ENCODE measurements around the gene DNER. TPM values are rescaled to one million over a fixed set of nuclear protein-coding genes. Genes with fewer than 3 reads are reported as not detected.

The DNER gene
- total RNA-seq, 4 donors from 2014 or later, result 8.9 to 29.4 (median 19.5) TPM

- Histone ChIP-seq H3K36me3 (no peaks in the 10 kb centered on the region), H3K9me3 (no peaks in the 10 kb centered on the region), H3K4me1 (no peaks in the 10 kb centered on the region), H3K4me3 (no peak overlapping the region), H3K27ac (no peak overlapping the region), H3K27me3 (peaks cover 9% of the 10 kb centered on the region)
- DNase-seq (ENCODE audit: low spot score in 2 of 2), result no peak
- TF ChIP-seq POLR2AphosphoS5 (IDR thresholded peaks at IDR 0.05) (no peak), EP300 (IDR thresholded peaks at IDR 0.05) (no peak), POLR2A (IDR thresholded peaks at IDR 0.05) (no peak)
- 69% methylated on average over 6 of the region's 6 CpGs for WGBS
These were observed 39.4 kb downstream of the DNER start for GRCh38 chr2:229674830-229675530.

- no peak for TF ChIP-seq POLR2AphosphoS5 (IDR thresholded peaks at IDR 0.05)
- no peak for TF ChIP-seq CTCF (IDR thresholded peaks at IDR 0.05)
- no peak for TF ChIP-seq EP300 (IDR thresholded peaks at IDR 0.05)
- TF ChIP-seq POLR2A (IDR thresholded peaks at IDR 0.05), result no peak
- H3K4me1 ChIP-seq, result no peaks in the 10 kb centered on the region
- H3K9me3 ChIP-seq, result no peaks in the 10 kb centered on the region
- H3K36me3 ChIP-seq, result no peaks in the 10 kb centered on the region
- no peak for DNase-seq (ENCODE audit: low spot score in 2 of 2)
- H3K27me3 ChIP-seq, result peaks cover 5% of the 10 kb centered on the region
- H3K27ac ChIP-seq, result no peak overlapping the region
- 62% methylated on average over 5 of the region's 5 CpGs for WGBS
- H3K4me3 ChIP-seq, result no peak overlapping the region
These were observed 40.7 kb downstream of the DNER start for GRCh38 chr2:229673676-229674075.

- H3K9me3 ChIP-seq, result no peaks in the 10 kb centered on the region
- no peak overlapping the region for H3K4me3 ChIP-seq
- H3K36me3 ChIP-seq, result no peaks in the 10 kb centered on the region
- H3K4me1 ChIP-seq, result no peaks in the 10 kb centered on the region
- no peak for TF ChIP-seq EP300 (IDR thresholded peaks at IDR 0.05)
- TF ChIP-seq POLR2A (IDR thresholded peaks at IDR 0.05), result no peak
- TF ChIP-seq CTCF (IDR thresholded peaks at IDR 0.05), result no peak
- TF ChIP-seq POLR2AphosphoS5 (IDR thresholded peaks at IDR 0.05), result no peak
- no peaks in the 10 kb centered on the region for H3K27me3 ChIP-seq
- no peak for DNase-seq (ENCODE audit: low spot score in 2 of 2)
- WGBS, result 72% methylated on average over 8 of the region's 8 CpGs
- H3K27ac ChIP-seq, result no peak overlapping the region
These were observed 42.3 kb downstream of the DNER start for GRCh38 chr2:229672021-229672420.

GRCh38 chr2:229669841-229670240 lies 44.5 kb downstream of the DNER start:
- WGBS, result 73% methylated on average over 3 of the region's 3 CpGs
- no peak overlapping the region for H3K4me3 ChIP-seq
- no peak overlapping the region for H3K27ac ChIP-seq
- no peak for DNase-seq (ENCODE audit: low spot score in 2 of 2)
- no peaks in the 10 kb centered on the region for H3K4me1 ChIP-seq
- no peaks in the 10 kb centered on the region for H3K9me3 ChIP-seq
- H3K27me3 ChIP-seq, result no peaks in the 10 kb centered on the region
- TF ChIP-seq EP300 (IDR thresholded peaks at IDR 0.05), result no peak
- no peak for TF ChIP-seq POLR2A (IDR thresholded peaks at IDR 0.05)
- TF ChIP-seq CTCF (IDR thresholded peaks at IDR 0.05), result no peak
- no peak for TF ChIP-seq POLR2AphosphoS5 (IDR thresholded peaks at IDR 0.05)
- H3K36me3 ChIP-seq, result no peaks in the 10 kb centered on the region

GRCh38 chr2:229666811-229667210 lies 47.5 kb downstream of the DNER start:
- no peak overlapping the region for H3K27ac ChIP-seq
- no peaks in the 10 kb centered on the region for H3K4me1 ChIP-seq
- H3K36me3 ChIP-seq, result no peaks in the 10 kb centered on the region
- TF ChIP-seq POLR2A (IDR thresholded peaks at IDR 0.05) (no peak), EP300 (IDR thresholded peaks at IDR 0.05) (no peak), POLR2AphosphoS5 (IDR thresholded peaks at IDR 0.05) (no peak), CTCF (IDR thresholded peaks at IDR 0.05) (no peak)
- no peak for DNase-seq (ENCODE audit: low spot score in 2 of 2)
- H3K9me3 ChIP-seq, result no peaks in the 10 kb centered on the region
- H3K27me3 ChIP-seq, result no peaks in the 10 kb centered on the region
- H3K4me3 ChIP-seq, result no peak overlapping the region
- WGBS, result 87% methylated on average over 3 of the region's 3 CpGs
